Sigmoid colon (tissue), 4 donors: ENCODE measurements around the gene RC3H1.

Source experiments
- CTCF ChIP-seq, 4 experiments: fragments of 450-650 bp in 3 of 4; fragments of 200-600 bp in 1 of 4; IDR thresholded peaks; one replicate each; pipeline ENCODE4 v1.5.1; 2016 to 2019; ENCODE audit warnings: antibody characterized with exemption in 4 of 4, mild to moderate bottlenecking in 3 of 4, moderate library complexity in 2 of 4
- EP300 ChIP-seq, 4 donors: sonication (generic); formaldehyde crosslinking; IDR thresholded peaks; one replicate each; pipeline ENCODE4 v1.6.1; 2017; ENCODE audit warnings: antibody characterized with exemption in 4 of 4
- POLR2AphosphoS5 ChIP-seq, 4 donors: sonication (generic); formaldehyde crosslinking; IDR thresholded peaks; one replicate each; pipeline ENCODE4 v1.6.1; 2017; ENCODE audit warnings: antibody characterized with exemption in 4 of 4

GRCh38 chr1:174036798-174037197 lies 14.6 kb upstream of the RC3H1 start:
- no peak for TF ChIP-seq EP300 (IDR thresholded peaks at IDR 0.05)
- no peak for TF ChIP-seq CTCF (IDR thresholded peaks at IDR 0.05)
- TF ChIP-seq POLR2AphosphoS5 (IDR thresholded peaks at IDR 0.05): no peak
